AG04449 (cell line): ENCODE results near the gene CCDC7.
"Not testable (repeated sequence)": the region's sequence is repeated elsewhere in the genome, so short reads cannot be mapped to it uniquely, and the experiment has no call there.

Experiments
- CTCF ChIA-PET: fragments of 350-600 bp; formaldehyde crosslinking; extraction: SDS; loops from one replicate; lab custom pipeline; 2021; ENCODE audit warnings: antibody characterized with exemption; lab: Yijun Ruan, JAX
- POLR2A ChIA-PET: fragments of 400-600, 350-600 bp; formaldehyde crosslinking; extraction: SDS; loops from one replicate; lab custom pipeline; 2020; ENCODE audit warnings: antibody characterized with exemption, inconsistent platforms; lab: Yijun Ruan, JAX
- DNase-seq: peaks from one replicate; pipeline ENCODE4 v3.0.0-alpha.2; 2010; ENCODE audit warnings: low read depth, low spot score
- H3K4me3 ChIP-seq: 2 replicates; pipeline ENCODE4 v1.5.1; 2011; ENCODE audit warnings: low read depth, mild to moderate bottlenecking, control low read depth, low read length
- CTCF ChIP-seq: IDR thresholded peaks from one replicate; pipeline ENCODE4 v1.5.1; 2011; ENCODE audit warnings: mild to moderate bottlenecking, moderate library complexity, low read length, control low read depth, inconsistent platforms; ENCODE audit not compliant: insufficient read depth; ENCODE audit errors: missing control alignments

The CCDC7 gene

GRCh38 chr10:32445740-32446535, at the start of gene CCDC7:
CCDC7 (plus strand) TSS chr10:32446140; CDS start chr10:32451643, 5,503 bp downstream.
- CTCF ChIA-PET: interaction anchor here (0.7 to 2.3 kb wide), 7 partner anchors 8 to 563 kb away, joined by 3 to 15 read pairs (median 3); no protein-coding TSS in a partner anchor
- POLR2A ChIA-PET: interaction anchor here (0.6 to 1.2 kb wide), 4 partner anchors 9 to 68 kb away, joined by 3 to 7 read pairs (median 4); no protein-coding TSS in a partner anchor
- peak within 1 kb of the TSS; percentile 83 for H3K4me3 ChIP-seq
- TF ChIP-seq CTCF: peak; percentile 67
- DNase-seq: peak; percentile 14

- CTCF ChIA-PET, POLR2A ChIA-PET, DNase-seq, H3K4me3 ChIP-seq: not testable (repeated sequence)
Observed at GRCh38 chr10:32397163-32397562, 48.8 kb upstream of the CCDC7 start.

- DNase-seq, CTCF ChIA-PET, POLR2A ChIA-PET, H3K4me3 ChIP-seq: not testable (repeated sequence)
Observed at GRCh38 chr10:32399720-32400119, 46.2 kb upstream of the CCDC7 start.

- H3K4me3 ChIP-seq: no peak overlapping the region
- TF ChIP-seq CTCF: no peak
- ChIA-PET CTCF (no interaction called here), POLR2A (no interaction called here)
- DNase-seq: no peak
Observed at GRCh38 chr10:32400961-32401360, 45.0 kb upstream of the CCDC7 start.

- TF ChIP-seq CTCF: no peak
- POLR2A ChIA-PET: no interaction called here
- no peak for DNase-seq
- no peak overlapping the region for H3K4me3 ChIP-seq
- CTCF ChIA-PET: interaction anchor here (1.3 kb wide), 1 partner anchor 24 kb away, joined by 3 read pairs; no protein-coding TSS in a partner anchor
Observed at GRCh38 chr10:32402499-32402898, 43.4 kb upstream of the CCDC7 start.

GRCh38 chr10:32403091-32403490, 42.8 kb upstream of the CCDC7 start:
- TF ChIP-seq CTCF: no peak
- CTCF ChIA-PET: no interaction called here
- no peak for DNase-seq
- H3K4me3 ChIP-seq: no peak overlapping the region
- POLR2A ChIA-PET: no interaction called here

GRCh38 chr10:32408690-32409089, 37.2 kb upstream of the CCDC7 start:
- CTCF ChIA-PET: no interaction called here
- no peak for TF ChIP-seq CTCF
- POLR2A ChIA-PET: interaction anchor here (0.7 kb wide), 1 partner anchor 753 kb away, joined by 3 read pairs; no protein-coding TSS in a partner anchor
- H3K4me3 ChIP-seq: no peak overlapping the region
- DNase-seq: no peak
